Measurements from ENCODE around the gene PAFAH2. TPM values are rescaled to one million over a fixed set of nuclear protein-coding genes. Genes with fewer than 3 reads are reported as not detected.

PAFAH2 gene
- total and polyA plus RNA-seq, 2 of the 8 experiments (the other 6 are each of a cell fraction or from before 2014, with no cell fraction given) = 7.7 to 9.3 TPM

DNA sequence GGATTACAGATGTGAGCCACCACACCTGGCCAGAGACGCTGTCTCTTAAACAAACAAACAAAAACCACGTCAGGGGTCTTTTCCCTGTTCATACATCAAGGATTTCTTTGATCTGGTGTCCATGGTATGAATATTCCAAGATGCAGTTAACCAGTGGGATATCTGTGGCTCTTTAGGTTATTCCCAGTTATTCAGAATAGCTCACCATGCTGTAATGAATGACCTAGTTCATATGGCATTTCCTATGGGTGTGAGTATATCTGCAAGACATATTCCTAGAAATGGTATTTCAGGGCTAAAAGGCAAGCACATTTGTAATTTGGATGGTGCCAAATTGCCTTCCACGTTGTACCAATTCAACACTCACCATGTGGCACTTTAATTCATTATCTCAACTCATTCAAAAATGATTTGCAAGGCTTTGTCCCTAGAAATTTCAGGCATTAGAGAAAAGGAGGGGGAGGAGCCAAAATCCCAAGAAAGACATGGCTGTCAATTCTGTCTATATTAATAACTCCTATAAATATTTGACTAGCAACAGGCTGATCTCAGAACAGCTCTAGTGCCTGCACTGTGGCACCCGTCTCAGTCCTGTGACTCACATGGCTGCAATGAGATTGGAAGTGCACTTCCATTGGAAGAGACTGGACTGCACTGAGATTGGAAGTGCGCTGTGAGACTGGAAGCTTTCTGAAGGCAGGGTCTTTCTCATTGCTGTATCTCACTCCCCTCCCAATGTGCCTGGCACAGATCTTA is 85.6 kb downstream of the PAFAH2 start (continued):
- TF ChIP-seq, protein P1, sequence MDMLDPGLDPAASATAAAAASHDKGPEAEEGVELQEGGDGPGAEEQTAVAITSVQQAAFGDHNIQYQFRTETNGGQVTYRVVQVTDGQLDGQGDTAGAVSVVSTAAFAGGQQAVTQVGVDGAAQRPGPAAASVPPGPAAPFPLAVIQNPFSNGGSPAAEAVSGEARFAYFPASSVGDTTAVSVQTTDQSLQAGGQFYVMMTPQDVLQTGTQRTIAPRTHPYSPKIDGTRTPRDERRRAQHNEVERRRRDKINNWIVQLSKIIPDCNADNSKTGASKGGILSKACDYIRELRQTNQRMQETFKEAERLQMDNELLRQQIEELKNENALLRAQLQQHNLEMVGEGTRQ (IDR thresholded peaks at IDR 0.05; ENCODE audit: low read length) = no peak
- TF ChIP-seq TAF1 (IDR thresholded peaks at IDR 0.05; ENCODE audit: low read depth, low read length) (no peak), TAF7 (optimal IDR thresholded peaks at IDR 0.05; ENCODE audit: borderline replicate concordance, low read depth, low read length) (no peak), BRCA1 (IDR thresholded peaks at IDR 0.05; ENCODE audit: low read depth, low read length) (no peak), TEAD4 (IDR thresholded peaks at IDR 0.05; ENCODE audit: low read depth, low read length) (no peak), BACH1 (IDR thresholded peaks at IDR 0.05; ENCODE audit: low read length) (no peak), KDM4A (IDR thresholded peaks at IDR 0.05; ENCODE audit: low read depth, low read length, severe bottlenecking) (no peak), RAD21 (IDR thresholded peaks at IDR 0.05 in 1 of 2, conservative IDR thresholded peaks at IDR 0.05 in 1 of 2; ENCODE audit: low read depth in 2 of 2, low read length in 2 of 2) (no peak)
- TF ChIP-seq, protein P2, sequence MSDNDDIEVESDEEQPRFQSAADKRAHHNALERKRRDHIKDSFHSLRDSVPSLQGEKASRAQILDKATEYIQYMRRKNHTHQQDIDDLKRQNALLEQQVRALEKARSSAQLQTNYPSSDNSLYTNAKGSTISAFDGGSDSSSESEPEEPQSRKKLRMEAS (IDR thresholded peaks at IDR 0.05) = no peak

Data from H1 (cell line).